Astrocyte (in vitro differentiated cells and primary cell): ENCODE measurements around the gene WDR36. TPM values are rescaled to one million over a fixed set of nuclear protein-coding genes. Genes with fewer than 3 reads are reported as not detected.

Source experiments
- DNase-seq: peaks from one replicate; pipeline ENCODE4 v3.0.0-alpha.2; 2010; ENCODE audit warnings: low read depth
- FAIRE-seq: peaks from 2 replicates; lab custom pipeline; 2011; peaks lifted over from hg19 to GRCh38; lab: Jason Lieb, UNC
- H2AFZ ChIP-seq: 2 replicates; pipeline ENCODE4 v1.6.0; 2012; ENCODE audit warnings: low read depth, low read length, inconsistent platforms
- H3K27ac ChIP-seq: 2 replicates; pipeline ENCODE4 v1.5.1; 2011; ENCODE audit warnings: low read depth, low read length, inconsistent platforms
- H3K27me3 ChIP-seq: 2 replicates; pipeline ENCODE4 v1.6.0; 2011; ENCODE audit warnings: low read length, inconsistent platforms; ENCODE audit not compliant: insufficient read depth
- H3K36me3 ChIP-seq: 2 replicates; pipeline ENCODE4 v1.5.1; 2011; ENCODE audit warnings: low read length, inconsistent platforms; ENCODE audit not compliant: insufficient read depth
- H3K4me1 ChIP-seq: 2 replicates; pipeline ENCODE4 v1.5.1; 2011; ENCODE audit warnings: low read length, inconsistent platforms; ENCODE audit not compliant: insufficient read depth
- H3K4me2 ChIP-seq: 2 replicates; pipeline ENCODE4 v1.6.0; 2012; ENCODE audit warnings: low read length, inconsistent platforms
- H3K4me3 ChIP-seq: 2 replicates; pipeline ENCODE4 v1.5.1; 2011; ENCODE audit warnings: low read depth, mild to moderate bottlenecking, low read length, inconsistent platforms; ENCODE audit not compliant: insufficient read depth
- H3K79me2 ChIP-seq: 2 replicates; pipeline ENCODE4 v1.6.0; 2012; ENCODE audit warnings: mild to moderate bottlenecking, low read length, inconsistent platforms; ENCODE audit not compliant: insufficient read depth
- H3K9ac ChIP-seq: 2 replicates; pipeline ENCODE4 v1.6.0; 2012; ENCODE audit warnings: mild to moderate bottlenecking, low read length, inconsistent platforms
- H3K9me3 ChIP-seq: 2 replicates; pipeline ENCODE4 v1.5.1; 2012; ENCODE audit warnings: low read depth, mild to moderate bottlenecking, low read length, inconsistent platforms; ENCODE audit not compliant: insufficient read depth
- H4K20me1 ChIP-seq: 2 replicates; pipeline ENCODE4 v1.6.0; 2012; ENCODE audit warnings: low read length, inconsistent platforms; ENCODE audit not compliant: insufficient read depth
- H3K27ac Mint-ChIP-seq: one replicate; pipeline ENCODE4 v1.8.0; 2021; ENCODE audit warnings: mild to moderate bottlenecking, mixed read lengths; ENCODE audit not compliant: unreplicated experiment
- H3K27me3 Mint-ChIP-seq: one replicate; pipeline ENCODE4 v1.8.0; 2021; ENCODE audit warnings: low read depth, mixed read lengths; ENCODE audit not compliant: unreplicated experiment
- H3K36me3 Mint-ChIP-seq: one replicate; pipeline ENCODE4 v1.8.0; 2021; ENCODE audit warnings: low read depth, mixed read lengths; ENCODE audit not compliant: unreplicated experiment
- H3K4me1 Mint-ChIP-seq: one replicate; pipeline ENCODE4 v1.8.0; 2021; ENCODE audit warnings: low read depth, mixed read lengths; ENCODE audit not compliant: unreplicated experiment
- H3K4me3 Mint-ChIP-seq: one replicate; pipeline ENCODE4 v1.8.0; 2021; ENCODE audit warnings: mild to moderate bottlenecking, moderate library complexity, mixed read lengths; ENCODE audit not compliant: unreplicated experiment
- H3K9me3 Mint-ChIP-seq: one replicate; pipeline ENCODE4 v1.8.0; 2021; ENCODE audit warnings: mild to moderate bottlenecking, mixed read lengths; ENCODE audit not compliant: unreplicated experiment
- CTCF ChIP-seq: IDR thresholded peaks from 2 replicates; pipeline ENCODE4 v1.5.1; 2011; ENCODE audit warnings: low read depth, mild to moderate bottlenecking, inconsistent platforms, low read length, moderate library complexity; ENCODE audit not compliant: insufficient read depth
- EZH2 ChIP-seq: IDR thresholded peaks from 2 replicates; pipeline ENCODE4 v1.6.1; 2012; ENCODE audit warnings: mild to moderate bottlenecking, low read length, inconsistent platforms; ENCODE audit not compliant: insufficient read depth
- total RNA-seq: library from RNA; stranded (reverse); gene quantifications from 2 replicates; pipeline ENCODE4 v1.2.1, GENCODE V29; 2021

Gene WDR36
- total RNA-seq, 1 donor from 2014 or later = 33.4 TPM

DNA sequence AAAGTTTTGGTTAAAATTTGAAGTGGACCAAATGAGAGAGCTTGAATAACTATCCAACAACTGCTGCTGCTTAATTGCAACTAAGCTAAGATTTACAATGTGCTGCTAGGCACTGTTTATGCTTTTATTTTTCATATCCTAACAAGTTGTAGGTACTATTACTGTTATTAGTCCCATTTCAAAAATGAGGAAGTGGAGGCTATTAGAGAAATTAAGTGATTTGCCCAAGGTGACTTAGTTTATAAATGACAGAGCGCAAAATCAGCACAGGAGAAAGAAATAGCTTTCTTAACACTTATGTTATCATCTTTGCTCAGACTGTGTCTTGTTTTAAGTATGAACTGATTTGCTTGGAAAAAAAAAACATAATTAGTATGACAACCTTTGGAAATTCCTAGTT lies 23.1 kb downstream of the WDR36 start:
- FAIRE-seq (no peak), DNase-seq (no peak)
- H3K36me3 Mint-ChIP-seq = peaks cover 3% of the 10 kb centered on the region
- Histone ChIP-seq H3K27ac (no peak overlapping the region), H3K9ac (no peak overlapping the region), H2AFZ (no peak overlapping the region), H3K27me3 (no peaks in the 10 kb centered on the region), H3K4me2 (no peak overlapping the region), H3K9me3 (no peaks in the 10 kb centered on the region), H3K36me3 (peaks cover 47% of the 10 kb centered on the region), H3K4me1 (no peaks in the 10 kb centered on the region), H3K79me2 (peaks cover 12% of the 10 kb centered on the region), H4K20me1 (no peaks in the 10 kb centered on the region), H3K4me3 (no peak overlapping the region)
- TF ChIP-seq EZH2 (no peak), CTCF (no peak)
- H3K27me3 Mint-ChIP-seq = no peaks in the 10 kb centered on the region
- H3K4me1 Mint-ChIP-seq = no peaks in the 10 kb centered on the region
- no peak overlapping the region for H3K4me3 Mint-ChIP-seq
- no peak overlapping the region for H3K27ac Mint-ChIP-seq
- no peaks in the 10 kb centered on the region for H3K9me3 Mint-ChIP-seq

DNA sequence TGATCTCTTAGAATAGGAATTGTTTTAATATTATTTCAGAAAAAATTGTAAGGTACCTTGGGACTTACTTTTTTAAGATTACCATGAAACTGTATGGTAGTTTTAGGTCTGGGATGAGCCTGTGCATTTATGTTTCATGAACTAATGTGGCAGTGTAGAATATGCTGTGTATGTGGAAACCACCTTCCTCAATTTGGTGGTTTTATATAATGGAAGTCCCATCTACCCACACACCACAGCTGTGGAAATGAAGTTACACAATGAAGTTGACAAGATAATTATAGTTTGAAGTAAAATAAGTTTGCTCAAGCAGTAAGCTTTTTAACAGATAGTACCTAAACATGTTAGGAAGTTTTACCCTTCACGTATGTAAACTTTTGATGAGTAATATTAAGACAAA lies 24.4 kb downstream of the WDR36 start:
- no peak overlapping the region for H3K4me3 Mint-ChIP-seq
- no peak overlapping the region for H3K4me3 ChIP-seq
- H3K27ac Mint-ChIP-seq = no peak overlapping the region
- peaks cover 46% of the 10 kb centered on the region for H3K36me3 ChIP-seq
- peaks cover under 1% of the 10 kb centered on the region for H3K4me1 Mint-ChIP-seq
- no peak overlapping the region for H2AFZ ChIP-seq
- no peaks in the 10 kb centered on the region for H3K9me3 ChIP-seq
- H3K27ac ChIP-seq = no peak overlapping the region
- DNase-seq (no peak), FAIRE-seq (peak; percentile 37)
- no peaks in the 10 kb centered on the region for H3K27me3 Mint-ChIP-seq
- H3K4me2 ChIP-seq = no peak overlapping the region
- no peaks in the 10 kb centered on the region for H3K9me3 Mint-ChIP-seq
- H3K79me2 ChIP-seq = peaks cover 12% of the 10 kb centered on the region
- no peaks in the 10 kb centered on the region for H3K27me3 ChIP-seq
- no peaks in the 10 kb centered on the region for H4K20me1 ChIP-seq
- H3K36me3 Mint-ChIP-seq = peaks cover 4% of the 10 kb centered on the region
- no peak overlapping the region for H3K9ac ChIP-seq
- H3K4me1 ChIP-seq = no peaks in the 10 kb centered on the region
- TF ChIP-seq EZH2 = no peak
- no peak for TF ChIP-seq CTCF

DNA sequence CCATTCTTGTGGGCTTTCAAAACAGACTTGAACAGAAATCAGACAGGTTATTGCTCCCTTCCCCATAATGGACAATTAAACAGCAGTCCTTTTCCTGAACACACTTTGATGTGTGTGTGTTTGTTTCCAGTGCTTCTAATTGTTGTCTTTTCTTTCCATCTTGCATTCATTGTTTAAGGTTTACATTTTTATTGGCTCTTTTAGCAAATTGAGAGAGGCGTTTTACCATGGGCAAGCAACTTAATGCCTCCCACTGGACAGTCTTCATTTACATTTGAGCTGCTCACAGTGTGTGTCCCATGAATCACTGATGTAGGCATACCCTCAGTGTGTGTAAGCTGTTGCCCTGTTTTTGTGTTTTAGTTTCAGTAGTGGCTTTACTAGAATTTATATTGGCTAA lies 25.0 kb downstream of the WDR36 start:
- Mint-ChIP-seq H3K4me1 (peaks cover 6% of the 10 kb centered on the region), H3K27me3 (no peaks in the 10 kb centered on the region), H3K9me3 (no peaks in the 10 kb centered on the region), H3K36me3 (peaks cover 5% of the 10 kb centered on the region), H3K27ac (no peak overlapping the region), H3K4me3 (no peak overlapping the region)
- no peak for FAIRE-seq
- Histone ChIP-seq H3K36me3 (peaks cover 48% of the 10 kb centered on the region), H3K27ac (no peak overlapping the region), H3K4me3 (no peak overlapping the region), H4K20me1 (no peaks in the 10 kb centered on the region), H3K4me2 (no peak overlapping the region), H3K27me3 (no peaks in the 10 kb centered on the region), H3K9me3 (no peaks in the 10 kb centered on the region), H3K9ac (no peak overlapping the region), H3K79me2 (peaks cover 12% of the 10 kb centered on the region), H2AFZ (no peak overlapping the region), H3K4me1 (no peaks in the 10 kb centered on the region)
- TF ChIP-seq CTCF = no peak
- TF ChIP-seq EZH2 = no peak
- no peak for DNase-seq
